MCF 10A (cell line): ENCODE data around the gene AR. TPM values are rescaled to one million over a fixed set of nuclear protein-coding genes. Genes with fewer than 3 reads are reported as not detected.
A peak's percentile ranks its signal among the peaks of the same experiment; 100 is the strongest.

ENCODE experiments used
- BruUV-seq: library from RNA; stranded (reverse); fragments of 400-500 nt; replicated peaks from 2 replicates; lab custom pipeline; 2021; lab: Mats Ljungman, UMichigan
- CTCF ChIA-PET: fragments of 300-600 bp; sonication (Branson Sonifier 250); formaldehyde crosslinking; extraction: SDS; loops from one replicate; lab custom pipeline; 2021; ENCODE audit warnings: antibody characterized with exemption, inconsistent platforms; lab: Yijun Ruan, JAX
- POLR2A ChIA-PET: fragments of 300-600, 350-650 bp; sonication (Branson Sonifier 250); formaldehyde crosslinking; extraction: SDS; loops from one replicate; lab custom pipeline; 2020; ENCODE audit warnings: antibody characterized with exemption, inconsistent platforms; lab: Yijun Ruan, JAX
- DNase-seq: peaks from one replicate; pipeline ENCODE4 v3.0.0-alpha.2; 2018; ENCODE audit not compliant: unreplicated experiment
- H3K27ac Mint-ChIP-seq: one replicate; pipeline ENCODE4 v1.8.0; 2022; ENCODE audit warnings: mild to moderate bottlenecking, low read depth, mixed read lengths; ENCODE audit not compliant: unreplicated experiment
- H3K27me3 Mint-ChIP-seq: one replicate; pipeline ENCODE4 v1.8.0; 2022; ENCODE audit warnings: mixed read lengths; ENCODE audit not compliant: insufficient read depth, unreplicated experiment
- H3K36me3 Mint-ChIP-seq: one replicate; pipeline ENCODE4 v1.8.0; 2022; ENCODE audit warnings: mild to moderate bottlenecking, moderate library complexity, mixed read lengths; ENCODE audit not compliant: insufficient read depth, unreplicated experiment
- H3K4me1 Mint-ChIP-seq: one replicate; pipeline ENCODE4 v1.8.0; 2022; ENCODE audit warnings: mixed read lengths; ENCODE audit not compliant: insufficient read depth, unreplicated experiment
- H3K4me3 Mint-ChIP-seq: one replicate; pipeline ENCODE4 v1.8.0; 2022; ENCODE audit warnings: mild to moderate bottlenecking, moderate library complexity, mixed read lengths; ENCODE audit not compliant: unreplicated experiment
- H3K9me3 Mint-ChIP-seq: one replicate; pipeline ENCODE4 v1.8.0; 2022; ENCODE audit warnings: mixed read lengths; ENCODE audit not compliant: unreplicated experiment
- CTCF ChIP-seq: fragments of 200-600 bp; IDR thresholded peaks from one replicate; pipeline ENCODE4 v1.8.0; 2022; ENCODE audit warnings: antibody characterized with exemption, mild to moderate bottlenecking; ENCODE audit not compliant: unreplicated experiment
- intact Hi-C: fragments of 100-400 bp; cut with micrococcal nuclease; formaldehyde crosslinking; loops from 2 replicates; pipeline ENCODE4 v1.14.1; 2022
- total RNA-seq: library from RNA; stranded (reverse); gene quantifications from 2 replicates; pipeline ENCODE4 v1.2.3, GENCODE V29; 2022

Gene AR
- total RNA-seq, 1 experiment from 2014 or later: not detected

- no peak overlapping the region for H3K27ac Mint-ChIP-seq
- no peak for TF ChIP-seq CTCF
- POLR2A ChIA-PET: no interaction called here
- DNase-seq: no peak
- intact Hi-C loops: no loop called here
- peaks cover 9% of the 10 kb centered on the region for H3K9me3 Mint-ChIP-seq
- BruUV-seq: no TSS peak
- no peaks in the 10 kb centered on the region for H3K4me1 Mint-ChIP-seq
- CTCF ChIA-PET: interaction anchor here (0.6 kb wide), 1 partner anchor 22 kb away, joined by 4 read pairs; no protein-coding TSS in a partner anchor
- H3K27me3 Mint-ChIP-seq: no peaks in the 10 kb centered on the region
- H3K36me3 Mint-ChIP-seq: no peaks in the 10 kb centered on the region
- H3K4me3 Mint-ChIP-seq: no peak overlapping the region
Observed at GRCh38 chrX:67520671-67521070, 23.1 kb upstream of the AR start.

- Mint-ChIP-seq H3K27me3 (no peaks in the 10 kb centered on the region), H3K27ac (no peak overlapping the region), H3K9me3 (peaks cover 14% of the 10 kb centered on the region), H3K36me3 (peaks cover 7% of the 10 kb centered on the region), H3K4me3 (no peak overlapping the region), H3K4me1 (no peaks in the 10 kb centered on the region)
- intact Hi-C loops: no loop called here
- ChIA-PET POLR2A (no interaction called here), CTCF (interaction anchor here (0.6 kb wide), 1 partner anchor 31 kb away, joined by 6 read pairs; no protein-coding TSS in a partner anchor)
- DNase-seq: no peak
- no TSS peak for BruUV-seq
- TF ChIP-seq CTCF: no peak
Observed at GRCh38 chrX:67523002-67523681, 20.7 kb upstream of the AR start.

DNA sequence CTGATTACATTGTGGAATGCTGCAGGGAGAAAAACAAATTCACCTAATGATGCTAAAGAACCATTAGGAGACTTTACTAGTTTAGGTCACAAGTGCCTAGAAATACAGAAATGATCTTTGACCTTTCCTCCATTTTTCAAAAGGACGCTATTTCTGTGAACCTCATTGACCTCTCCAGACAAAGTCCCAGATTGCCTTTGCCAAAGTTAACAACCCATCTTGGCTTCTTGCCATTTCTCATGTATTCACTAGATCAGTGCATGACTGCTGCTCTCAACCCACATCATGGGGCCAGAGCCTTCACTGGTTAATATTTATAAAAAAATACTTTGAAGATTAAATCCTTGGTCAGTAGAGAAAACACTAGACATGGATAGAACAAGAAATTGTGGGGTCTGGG is 19.9 kb upstream of the AR start:
- H3K9me3 Mint-ChIP-seq: peaks cover 14% of the 10 kb centered on the region
- no TSS peak for BruUV-seq
- H3K27ac Mint-ChIP-seq: no peak overlapping the region
- DNase-seq: peak; percentile 11
- no peak for TF ChIP-seq CTCF
- H3K27me3 Mint-ChIP-seq: no peaks in the 10 kb centered on the region
- intact Hi-C loops: no loop called here
- ChIA-PET CTCF (interaction anchor here (0.6 kb wide), 1 partner anchor 30 kb away, joined by 6 read pairs; no protein-coding TSS in a partner anchor), POLR2A (no interaction called here)
- H3K4me3 Mint-ChIP-seq: no peak overlapping the region
- H3K36me3 Mint-ChIP-seq: peaks cover 7% of the 10 kb centered on the region
- no peaks in the 10 kb centered on the region for H3K4me1 Mint-ChIP-seq

- H3K27me3 Mint-ChIP-seq: no peaks in the 10 kb centered on the region
- H3K27ac Mint-ChIP-seq: no peak overlapping the region
- ChIA-PET POLR2A (no interaction called here), CTCF (no interaction called here)
- no TSS peak for BruUV-seq
- no peak for TF ChIP-seq CTCF
- no peak overlapping the region for H3K4me3 Mint-ChIP-seq
- H3K4me1 Mint-ChIP-seq: no peaks in the 10 kb centered on the region
- intact Hi-C loops: no loop called here
- DNase-seq: no peak
- H3K9me3 Mint-ChIP-seq: peaks cover 14% of the 10 kb centered on the region
- H3K36me3 Mint-ChIP-seq: peaks cover 7% of the 10 kb centered on the region
Observed at GRCh38 chrX:67524428-67524827, 19.4 kb upstream of the AR start.
